ENCODE measurements around the gene TDRD12.
"Not testable (repeated sequence)": the region's sequence is repeated elsewhere in the genome, so short reads cannot be mapped to it uniquely, and the experiment has no call there.

The TDRD12 gene

GRCh38 chr19:32711747-32712146 lies 7.8 kb upstream of the TDRD12 start:
- H3K27ac ChIP-seq = no peak overlapping the region
- TF ChIP-seq ZFX (IDR thresholded peaks at IDR 0.05; ENCODE audit: borderline replicate concordance) (no peak), CTCF (IDR thresholded peaks at IDR 0.05) (no peak)

- H3K27ac ChIP-seq = not testable (repeated sequence)
Measured at GRCh38 chr19:32716203-32716602, 3.4 kb upstream of the TDRD12 start.

- TF ChIP-seq CTCF (IDR thresholded peaks at IDR 0.05) (no peak), ZFX (IDR thresholded peaks at IDR 0.05; ENCODE audit: borderline replicate concordance) (no peak)
- H3K27ac ChIP-seq = peak overlapping the region; percentile 52
Measured at GRCh38 chr19:32717496-32717895, 2.1 kb upstream of the TDRD12 start.

- peak overlapping the region; percentile 52 for H3K27ac ChIP-seq
Measured at GRCh38 chr19:32718286-32718685, 1.3 kb upstream of the TDRD12 start.

GRCh38 chr19:32720216-32720935 lies 809 bp downstream of the TDRD12 start:
- TF ChIP-seq ZFX (IDR thresholded peaks at IDR 0.05; ENCODE audit: borderline replicate concordance) = no peak
- no peak for TF ChIP-seq CTCF (IDR thresholded peaks at IDR 0.05)
- H3K27ac ChIP-seq = no peak overlapping the region

More at GRCh38 chr19:32718286-32718685, 1.3 kb upstream of the TDRD12 start:
- TF ChIP-seq ZFX (IDR thresholded peaks at IDR 0.05; ENCODE audit: borderline replicate concordance) (no peak), CTCF (IDR thresholded peaks at IDR 0.05) (no peak)

- TF ChIP-seq CTCF (IDR thresholded peaks at IDR 0.05) = no peak
- TF ChIP-seq ZFX (IDR thresholded peaks at IDR 0.05; ENCODE audit: borderline replicate concordance) = no peak
- no peak overlapping the region for H3K27ac ChIP-seq
Measured at GRCh38 chr19:32720936-32721250, 1.3 kb downstream of the TDRD12 start.

- TF ChIP-seq ZFX (IDR thresholded peaks at IDR 0.05; ENCODE audit: borderline replicate concordance) (no peak), CTCF (IDR thresholded peaks at IDR 0.05) (no peak)
- no peak overlapping the region for H3K27ac ChIP-seq
Measured at GRCh38 chr19:32735936-32736335, 16.4 kb downstream of the TDRD12 start.

- TF ChIP-seq ZFX (IDR thresholded peaks at IDR 0.05; ENCODE audit: borderline replicate concordance) = no peak
- TF ChIP-seq CTCF (IDR thresholded peaks at IDR 0.05) = no peak
- no peak overlapping the region for H3K27ac ChIP-seq
Measured at GRCh38 chr19:32743021-32743420, 23.5 kb downstream of the TDRD12 start.
